IPS-18c (cell line): ENCODE measurements around the gene HSD3B1.
"Not testable (repeated sequence)": the region's sequence is repeated elsewhere in the genome, so short reads cannot be mapped to it uniquely, and the experiment has no call there.

Experiments
- H3K4me3 ChIP-seq: 2 replicates; pipeline ENCODE4 v1.7.0; 2013; ENCODE audit warnings: low read depth, mild to moderate bottlenecking, low read length, moderate library complexity; ENCODE audit not compliant: insufficient read depth
- H3K9me3 ChIP-seq: one replicate; pipeline ENCODE4 v1.6.1; 2013; ENCODE audit warnings: mild to moderate bottlenecking, low read length, moderate library complexity; ENCODE audit not compliant: control insufficient read depth, insufficient read depth

Gene HSD3B1

DNA sequence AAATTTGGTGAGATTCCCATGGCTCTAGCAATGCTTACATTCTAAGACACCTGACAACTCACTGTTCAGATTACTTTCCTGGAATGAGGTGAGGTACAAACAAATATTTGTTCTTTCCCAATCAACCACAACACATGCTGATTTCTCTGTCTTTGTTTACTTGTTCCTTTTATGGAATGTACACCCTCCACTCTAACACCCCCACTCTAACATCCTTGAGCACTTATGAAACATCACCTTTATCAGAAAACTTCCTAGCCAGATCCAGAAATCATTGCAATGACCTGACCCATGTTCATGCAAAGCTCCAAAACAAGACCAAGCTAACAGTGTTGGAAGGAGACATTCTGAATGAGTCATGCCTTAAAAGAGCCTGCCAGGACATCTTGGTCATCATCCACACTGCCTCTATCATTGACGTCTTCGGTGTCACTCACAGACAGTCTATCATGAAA is 35.5 kb downstream of the HSD3B1 start:
- Histone ChIP-seq H3K4me3 (no peak overlapping the region), H3K9me3 (no peaks in the 10 kb centered on the region)

DNA sequence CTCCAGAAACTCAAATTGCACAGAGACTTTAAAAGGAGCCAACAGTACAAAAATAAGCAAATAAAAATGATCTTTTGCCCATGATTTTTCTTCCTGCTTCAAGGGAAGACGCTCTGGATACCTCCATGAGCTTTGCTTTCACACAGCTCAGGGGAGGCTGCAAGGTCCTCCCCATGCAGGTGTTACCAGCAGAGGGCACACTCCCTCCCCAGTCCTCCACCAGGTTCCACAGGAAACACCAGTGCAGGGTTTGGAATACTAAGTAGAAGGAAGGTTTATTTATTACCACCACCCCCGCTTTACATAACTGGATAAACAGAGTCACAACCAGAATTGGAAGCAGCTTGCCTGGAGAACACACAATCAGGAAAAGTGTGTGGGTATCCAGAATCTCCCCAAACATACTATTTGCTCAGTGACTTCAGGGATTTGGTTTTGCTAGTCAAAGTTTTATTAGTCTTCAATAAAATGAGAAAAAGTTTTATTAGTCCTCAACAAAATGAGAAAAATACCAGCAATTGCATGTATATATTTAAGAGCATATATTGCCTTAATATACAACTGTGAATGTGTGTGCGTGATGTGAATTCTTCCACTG is 37.3 kb downstream of the HSD3B1 start:
- H3K9me3 ChIP-seq, result no peaks in the 10 kb centered on the region

DNA sequence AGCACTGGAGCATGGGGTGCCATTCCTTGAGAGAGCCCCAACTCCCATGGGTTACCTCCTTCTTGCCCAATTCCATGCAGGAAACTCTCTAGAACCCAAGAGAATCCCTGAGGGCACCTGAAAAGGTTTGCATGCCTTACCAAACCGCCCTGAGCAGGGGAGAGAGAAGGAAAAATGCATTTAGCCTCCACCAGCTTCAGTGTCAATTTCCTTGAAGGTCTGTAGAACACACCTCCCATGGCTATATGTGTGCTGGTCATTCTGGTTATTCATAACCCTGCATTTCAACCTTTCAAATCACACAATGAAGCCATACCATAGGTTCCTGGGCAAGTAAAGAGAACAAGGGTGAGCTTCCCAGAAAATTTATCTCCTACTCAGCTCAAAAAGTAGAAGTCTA is 39.6 kb downstream of the HSD3B1 start:
- no peaks in the 10 kb centered on the region for H3K9me3 ChIP-seq
- no peak overlapping the region for H3K4me3 ChIP-seq

More for the DNA sequence above, 37.3 kb downstream of the HSD3B1 start:
- H3K4me3 ChIP-seq, result no peak overlapping the region

DNA sequence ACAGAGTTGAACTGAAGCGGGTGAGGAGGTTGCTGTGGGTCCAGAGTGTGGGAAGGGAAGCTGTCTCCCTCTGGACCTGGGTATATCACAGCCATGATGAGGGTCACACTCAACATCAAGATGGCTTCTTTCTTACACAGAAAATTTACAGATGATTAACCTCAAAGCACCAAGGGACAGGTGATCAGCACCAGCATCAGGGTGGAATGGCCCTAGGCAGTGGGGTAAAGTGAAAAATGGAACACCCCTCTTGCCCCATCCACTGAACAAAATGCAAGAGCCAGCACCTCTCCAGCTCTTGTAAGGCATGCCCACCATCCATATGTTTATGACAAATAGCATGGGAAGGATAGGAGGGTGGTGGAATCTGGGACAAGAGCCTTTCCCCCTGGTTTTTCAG is 40.3 kb downstream of the HSD3B1 start:
- Histone ChIP-seq H3K9me3 (no peaks in the 10 kb centered on the region), H3K4me3 (no peak overlapping the region)

DNA sequence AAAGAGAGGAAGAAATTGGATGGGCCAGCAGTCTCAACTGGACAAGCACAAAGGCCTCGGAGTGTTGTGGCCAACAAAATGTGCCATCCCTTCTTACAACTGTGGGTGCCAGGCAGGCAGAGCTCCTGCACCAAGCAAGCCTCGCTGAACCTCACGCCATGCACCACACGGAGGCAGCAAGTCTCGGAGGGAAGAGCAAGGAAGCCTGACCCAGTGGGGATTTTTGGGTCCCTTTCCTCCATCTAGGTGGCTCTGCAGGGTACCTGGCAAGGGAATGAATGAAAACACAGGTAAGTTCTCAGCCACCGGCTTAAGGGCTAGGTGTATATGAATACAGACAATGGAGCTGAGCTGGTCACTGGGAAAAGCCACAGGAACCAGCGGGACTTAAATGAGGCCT is 40.8 kb downstream of the HSD3B1 start:
- H3K9me3 ChIP-seq, result no peaks in the 10 kb centered on the region
- H3K4me3 ChIP-seq, result no peak overlapping the region

DNA sequence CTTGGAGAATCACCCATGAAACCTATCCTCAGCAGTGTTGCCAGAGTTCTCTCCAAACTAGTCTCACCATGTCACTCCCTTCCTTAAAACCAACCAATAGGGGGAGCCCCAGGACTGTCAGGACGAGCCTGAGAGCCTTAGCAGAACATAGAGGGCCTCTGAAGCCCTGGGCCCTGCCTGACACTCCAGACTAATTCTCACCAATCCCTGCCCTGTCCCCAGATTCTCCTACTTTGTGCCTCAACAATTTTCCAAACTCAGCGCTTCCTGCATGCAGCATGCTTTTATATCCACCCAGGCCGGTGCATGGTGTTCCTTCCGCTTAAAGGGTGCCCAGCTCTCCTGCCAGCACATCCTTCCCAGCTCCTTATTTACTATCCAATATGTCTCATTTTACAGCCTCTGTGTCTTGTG is 42.7 kb downstream of the HSD3B1 start:
- Histone ChIP-seq H3K9me3 (no peaks in the 10 kb centered on the region), H3K4me3 (no peak overlapping the region)

DNA sequence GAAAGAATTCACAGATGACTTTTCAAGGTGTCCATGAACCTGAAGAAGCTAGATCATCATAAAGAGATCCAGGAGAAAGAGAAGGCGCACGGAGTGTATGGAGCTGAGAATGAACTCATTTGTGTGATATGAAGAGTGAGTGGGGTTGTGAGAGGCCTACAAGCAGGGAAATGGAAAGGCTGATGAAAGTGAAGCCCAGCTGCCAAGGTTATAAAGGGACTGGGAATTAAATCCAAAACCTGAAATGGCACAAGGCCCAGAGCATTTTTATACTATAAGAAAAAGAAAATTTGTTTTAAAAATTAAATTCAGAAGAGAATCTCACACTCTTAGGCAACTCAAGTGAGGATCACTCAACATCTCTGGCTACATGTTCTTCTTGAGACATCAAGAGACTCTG is 43.4 kb downstream of the HSD3B1 start:
- Histone ChIP-seq H3K9me3 (no peaks in the 10 kb centered on the region), H3K4me3 (no peak overlapping the region)

DNA sequence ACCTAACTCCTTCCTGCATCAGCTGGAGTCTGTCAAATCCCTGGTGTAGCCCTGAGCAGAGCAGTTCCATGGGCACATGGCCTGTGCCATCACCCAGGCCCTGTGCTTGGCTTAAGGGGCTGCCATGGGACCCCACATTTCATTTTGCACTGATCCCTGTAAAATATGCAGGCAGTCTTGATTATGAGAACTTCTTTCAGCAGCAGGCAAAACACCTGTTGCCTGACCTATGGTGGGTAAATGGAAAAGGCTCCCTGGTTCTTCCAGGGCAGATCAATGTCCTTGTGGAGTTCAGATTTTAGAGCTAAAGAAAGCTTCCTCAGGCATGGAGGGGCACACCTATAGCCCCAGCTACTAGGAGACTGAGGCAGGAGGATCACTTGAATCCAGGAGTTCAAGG is 44.2 kb downstream of the HSD3B1 start:
- no peak overlapping the region for H3K4me3 ChIP-seq
- no peaks in the 10 kb centered on the region for H3K9me3 ChIP-seq

DNA sequence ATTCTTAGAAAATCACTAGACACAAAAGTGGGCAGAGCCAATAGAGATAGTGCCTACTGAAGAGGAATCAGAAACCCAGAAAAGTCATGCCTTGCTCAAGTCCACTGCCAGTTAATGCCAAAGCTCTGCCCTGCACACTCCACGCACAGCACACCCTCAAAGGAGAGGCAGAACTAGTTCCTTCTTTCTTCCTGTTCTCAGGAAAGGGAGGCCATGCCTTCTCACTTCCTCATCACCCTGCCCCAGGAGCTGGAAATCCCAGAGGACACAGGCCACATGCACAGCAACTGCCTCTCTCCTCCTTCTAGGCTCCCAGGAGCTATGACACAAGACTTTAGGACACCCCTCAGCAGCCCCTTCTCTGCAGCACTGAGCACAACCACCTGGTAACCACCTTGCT is 45.6 kb downstream of the HSD3B1 start:
- not testable (repeated sequence) for H3K9me3 ChIP-seq, H3K4me3 ChIP-seq

DNA sequence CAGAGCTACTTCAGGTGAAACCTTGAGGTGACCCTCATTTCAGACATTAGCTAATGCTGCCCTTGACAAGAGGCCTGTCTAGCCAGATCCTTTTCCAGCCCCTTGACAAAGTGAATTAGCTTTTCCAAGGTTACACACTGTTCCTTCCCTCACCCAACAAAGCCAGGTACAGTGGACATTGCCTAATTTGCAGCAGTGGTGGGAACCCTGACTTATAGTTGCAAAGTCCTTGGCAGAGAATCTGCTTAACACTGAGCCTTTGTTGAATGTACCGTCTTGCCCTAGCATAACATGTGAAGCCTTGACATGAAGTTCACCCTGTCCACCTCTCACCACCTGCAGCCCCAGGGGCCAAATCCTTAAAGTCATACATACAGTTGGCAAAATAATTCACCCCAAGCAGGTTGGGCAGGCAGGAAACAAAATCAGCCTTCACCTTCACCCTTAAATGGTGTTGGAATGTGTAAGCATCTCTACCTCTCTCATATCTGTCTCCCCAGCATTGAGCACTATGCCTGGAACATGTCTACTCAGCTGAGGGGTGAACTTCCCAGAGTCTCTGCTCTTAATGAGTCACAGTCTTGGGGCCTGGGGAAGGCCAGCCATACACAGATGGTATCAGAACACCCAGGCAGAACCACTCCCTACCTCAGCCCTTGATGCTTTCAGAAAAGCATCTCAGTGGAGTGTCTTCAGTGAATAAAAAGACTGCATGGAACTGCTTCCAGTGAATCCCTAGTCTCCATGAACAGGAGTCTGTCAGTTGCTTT is 46.5 kb downstream of the HSD3B1 start:
- H3K4me3 ChIP-seq, H3K9me3 ChIP-seq: not testable (repeated sequence)

DNA sequence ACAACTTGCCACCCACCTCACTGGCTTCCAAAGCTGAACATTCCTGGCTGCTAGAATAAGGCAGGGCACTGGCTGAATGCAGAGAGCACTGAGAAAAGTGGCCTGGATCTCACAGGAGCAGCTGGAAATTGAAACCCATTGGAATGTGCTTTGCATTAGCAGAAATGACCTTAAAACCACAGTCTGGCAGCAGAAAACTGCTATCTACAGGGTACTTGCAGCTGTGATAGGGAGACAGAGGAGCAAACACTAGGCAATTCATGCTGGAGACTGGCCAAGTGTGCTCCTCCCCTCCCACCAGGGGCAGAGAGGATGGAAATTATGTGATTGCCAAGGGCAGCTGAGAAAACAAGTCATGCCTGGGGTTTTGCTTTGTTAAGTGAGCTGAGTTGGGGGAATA is 47.2 kb downstream of the HSD3B1 start:
- Histone ChIP-seq H3K4me3 (no peak overlapping the region), H3K9me3 (no peaks in the 10 kb centered on the region)

DNA sequence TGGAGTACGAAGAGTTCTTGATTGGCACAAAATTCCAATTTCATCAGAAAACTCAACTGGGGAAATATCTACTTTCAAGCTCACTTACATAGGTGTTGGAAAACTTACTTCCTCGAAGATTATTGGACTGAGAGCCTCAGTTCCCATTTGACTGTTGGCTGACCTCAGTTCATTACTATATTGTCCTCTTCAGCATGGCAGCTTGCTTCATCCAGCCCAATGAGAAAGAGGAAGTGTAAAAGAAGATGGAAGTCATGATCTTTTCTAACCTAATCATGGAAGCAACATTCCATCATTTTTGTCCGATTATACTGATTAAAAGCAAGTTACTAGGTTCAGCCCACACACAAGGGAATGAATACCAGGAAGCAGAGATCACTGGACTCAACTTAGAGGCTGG is 49.4 kb downstream of the HSD3B1 start:
- Histone ChIP-seq H3K9me3 (no peaks in the 10 kb centered on the region), H3K4me3 (no peak overlapping the region)

DNA sequence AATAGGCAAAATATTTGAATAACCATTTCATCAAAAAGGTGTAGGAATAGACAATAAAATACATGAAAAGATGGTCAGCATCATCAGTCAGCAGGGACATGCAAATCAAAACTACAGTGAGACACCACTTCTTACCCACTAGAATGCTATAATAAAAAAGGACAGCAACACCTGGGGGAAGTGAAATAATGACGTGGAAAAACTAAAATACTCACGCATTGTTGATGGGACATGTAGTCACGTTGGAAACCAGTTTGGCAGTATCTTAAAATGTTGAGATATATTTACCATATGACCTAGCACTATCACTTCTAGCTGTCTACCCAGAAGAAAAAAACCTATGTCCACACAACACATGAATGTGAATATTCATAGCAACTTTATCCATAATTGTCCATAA is 53.4 kb downstream of the HSD3B1 start:
- H3K4me3 ChIP-seq, H3K9me3 ChIP-seq: not testable (repeated sequence)

DNA sequence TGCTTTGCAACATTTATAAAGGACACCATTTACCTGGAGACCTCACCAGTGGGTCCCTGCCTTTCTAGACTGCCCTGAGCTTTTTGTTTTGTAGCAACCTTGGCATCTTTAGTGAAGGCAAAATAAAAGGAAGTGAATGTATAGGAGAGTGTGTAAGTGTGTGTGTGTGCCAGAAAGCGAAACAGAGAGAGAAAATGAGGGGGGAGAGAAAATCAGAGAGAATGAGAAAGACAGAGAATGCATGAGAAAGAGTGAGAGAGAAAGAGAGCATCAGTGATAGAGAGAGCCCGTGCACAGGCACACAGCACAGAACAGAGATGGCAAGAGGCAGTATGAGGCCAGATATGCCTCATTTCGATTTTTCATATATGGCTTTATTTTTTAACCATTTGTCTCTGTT is 57.5 kb downstream of the HSD3B1 start:
- Histone ChIP-seq H3K9me3 (no peaks in the 10 kb centered on the region), H3K4me3 (no peak overlapping the region)
